Tibial nerve (tissue), 4 donors: ENCODE data around the gene RDH14. TPM values are rescaled to one million over a fixed set of nuclear protein-coding genes. Genes with fewer than 3 reads are reported as not detected.

ENCODE experiments used
- DNase-seq, 2 donors: peaks; one replicate each; pipeline ENCODE4 v3.0.0-alpha.2; 2019; ENCODE audit warnings: low spot score in 2 of 2
- H3K27ac ChIP-seq, 4 donors: fragments of 200-600 bp; sonication (generic) in 3 of 4; one replicate each; pipeline ENCODE4 v1.5.1; 2017 to 2019; ENCODE audit warnings: mild to moderate bottlenecking in 1 of 4
- H3K27me3 ChIP-seq, 2 donors: fragments of 200-600 bp; sonication (generic) in 1 of 2; one replicate each; pipeline versions ENCODE4 v1.5.1 to v1.6.0; 2017 to 2019
- H3K36me3 ChIP-seq, 3 donors: fragments of 200-600 bp; sonication (generic); one replicate each; pipeline ENCODE4 v1.5.1; 2018 to 2019
- H3K4me1 ChIP-seq, 4 donors: fragments of 200-600 bp; sonication (generic) in 3 of 4; one replicate each; pipeline ENCODE4 v1.5.1; 2017 to 2019
- H3K4me3 ChIP-seq, 4 donors: fragments of 200-600 bp; sonication (generic) in 3 of 4; one replicate each; pipeline ENCODE4 v1.5.1; 2017 to 2019; ENCODE audit warnings: mild to moderate bottlenecking in 1 of 4, moderate library complexity in 1 of 4
- H3K9me3 ChIP-seq, 4 donors: fragments of 200-600 bp; sonication (generic) in 3 of 4; one replicate each; pipeline ENCODE4 v1.5.1; 2017 to 2019
- CTCF ChIP-seq, 5 experiments: fragments of 200-600 bp in 3 of 5; fragments of 450-650 bp in 2 of 5; sonication (generic) in 3 of 5; IDR thresholded peaks; one replicate each; pipeline ENCODE4 v1.5.1; 2016 to 2019; ENCODE audit warnings: antibody characterized with exemption in 5 of 5, mild to moderate bottlenecking in 3 of 5, moderate library complexity in 2 of 5
- EP300 ChIP-seq, 2 donors: sonication (generic); formaldehyde crosslinking; IDR thresholded peaks; one replicate each; pipeline ENCODE4 v1.6.1; 2017; ENCODE audit warnings: antibody characterized with exemption in 2 of 2, mild to moderate bottlenecking in 1 of 2
- POLR2A ChIP-seq, 2 donors: fragments of 450-650 bp; IDR thresholded peaks; one replicate each; pipeline ENCODE4 v1.6.1; 2017; ENCODE audit warnings: antibody characterized with exemption in 2 of 2, mild to moderate bottlenecking in 2 of 2, moderate library complexity in 2 of 2
- WGBS, 2 donors: methylation state at CpG; one replicate each; pipeline ENCODE4 v1.1.5; 2018; 5-methylcytosine and 5-hydroxymethylcytosine counted together
- total RNA-seq, 4 donors: library from RNA; depleted of rRNA; stranded (reverse); fragments of >200 nt; gene quantifications; one replicate each; pipeline ENCODE4 v1.1.0, GENCODE V29; 2016

RDH14 gene
- total RNA-seq, 4 donors from 2014 or later, result 31.5 to 39.6 (median 36.6) TPM

- no peaks in the 10 kb centered on the region for H3K27me3 ChIP-seq
- no peak for DNase-seq
- peaks cover 0 to 23% (median 0%) of the 10 kb centered on the region in 3 donors for H3K36me3 ChIP-seq
- 85 to 92% methylated on average over 1 of the region's 1 CpG for WGBS, 2 donors
- H3K4me1 ChIP-seq, result peaks cover 0 to 48% (median 21%) of the 10 kb centered on the region in 4 donors
- H3K4me3 ChIP-seq, result no peak overlapping the region
- no peaks in the 10 kb centered on the region for H3K9me3 ChIP-seq
- H3K27ac ChIP-seq, result no peak overlapping the region
- TF ChIP-seq POLR2A (IDR thresholded peaks at IDR 0.05), result no peak
- no peak for TF ChIP-seq CTCF (IDR thresholded peaks at IDR 0.05)
- no peak for TF ChIP-seq EP300 (IDR thresholded peaks at IDR 0.05)
Observed at GRCh38 chr2:18558458-18558857, 2.0 kb downstream of the RDH14 start.

GRCh38 chr2:18557121-18557520 lies 3.3 kb downstream of the RDH14 start:
- Histone ChIP-seq H3K36me3 (peaks cover 0 to 23% (median 0%) of the 10 kb centered on the region in 3 donors), H3K9me3 (no peaks in the 10 kb centered on the region), H3K27me3 (no peaks in the 10 kb centered on the region), H3K4me1 (peaks cover 0 to 59% (median 21%) of the 10 kb centered on the region in 4 donors), H3K27ac (no peak overlapping the region), H3K4me3 (no peak overlapping the region)
- no peak for TF ChIP-seq POLR2A (IDR thresholded peaks at IDR 0.05)
- no peak for TF ChIP-seq EP300 (IDR thresholded peaks at IDR 0.05)
- TF ChIP-seq CTCF (IDR thresholded peaks at IDR 0.05), result no peak
- no peak for DNase-seq
- 48 to 52% methylated on average over 2 of the region's 2 CpGs for WGBS, 2 donors

GRCh38 chr2:18552351-18553077 lies 7.9 kb downstream of the RDH14 start:
- Histone ChIP-seq H3K4me1 (peaks cover 0 to 42% (median 7%) of the 10 kb centered on the region in 4 donors), H3K27ac (no peak overlapping the region), H3K36me3 (peaks cover 0 to 23% (median 0%) of the 10 kb centered on the region in 3 donors), H3K27me3 (no peaks in the 10 kb centered on the region), H3K4me3 (no peak overlapping the region), H3K9me3 (no peaks in the 10 kb centered on the region)
- TF ChIP-seq CTCF (IDR thresholded peaks at IDR 0.05) (no peak), EP300 (IDR thresholded peaks at IDR 0.05) (no peak), POLR2A (IDR thresholded peaks at IDR 0.05) (no peak)
- DNase-seq, result no peak
- 56 to 63% methylated on average over 3 of the region's 3 CpGs for WGBS, 2 donors

- Histone ChIP-seq H3K4me1 (peaks cover 0 to 33% (median 3%) of the 10 kb centered on the region in 4 donors), H3K27me3 (no peaks in the 10 kb centered on the region), H3K36me3 (peaks cover 0 to 23% (median 0%) of the 10 kb centered on the region in 3 donors), H3K4me3 (no peak overlapping the region), H3K9me3 (no peaks in the 10 kb centered on the region), H3K27ac (no peak overlapping the region)
- no peak for TF ChIP-seq EP300 (IDR thresholded peaks at IDR 0.05)
- TF ChIP-seq POLR2A (IDR thresholded peaks at IDR 0.05), result no peak
- no peak for TF ChIP-seq CTCF (IDR thresholded peaks at IDR 0.05)
- no peak for DNase-seq
- WGBS, 2 donors, result 68 to 70% methylated on average over 2 of the region's 2 CpGs
Observed at GRCh38 chr2:18551623-18552022, 8.8 kb downstream of the RDH14 start.

GRCh38 chr2:18551169-18551568 lies 9.3 kb downstream of the RDH14 start:
- H3K27me3 ChIP-seq, result no peaks in the 10 kb centered on the region
- WGBS, 2 donors, result 75 to 88% methylated on average over 1 of the region's 1 CpG
- TF ChIP-seq POLR2A (IDR thresholded peaks at IDR 0.05) (no peak), EP300 (IDR thresholded peaks at IDR 0.05) (no peak), CTCF (IDR thresholded peaks at IDR 0.05) (no peak)
- H3K4me3 ChIP-seq, result no peak overlapping the region
- peaks cover 0 to 28% (median 2%) of the 10 kb centered on the region in 4 donors for H3K4me1 ChIP-seq
- no peaks in the 10 kb centered on the region for H3K9me3 ChIP-seq
- H3K36me3 ChIP-seq, result peaks cover 0 to 23% (median 0%) of the 10 kb centered on the region in 3 donors
- no peak overlapping the region for H3K27ac ChIP-seq
- DNase-seq, result no peak
